Naive thymus-derived CD8-positive, alpha-beta T cell (primary cell): Measurements from ENCODE around the gene ATXN1L. TPM values are rescaled to one million over a fixed set of nuclear protein-coding genes. Genes with fewer than 3 reads are reported as not detected.
A peak's percentile ranks its signal among the peaks of the same experiment; 100 is the strongest.
"Not testable (repeated sequence)": the region's sequence is repeated elsewhere in the genome, so short reads cannot be mapped to it uniquely, and the experiment has no call there.

Experiments
- ATAC-seq, 2 donors: fragments of 150-1000 bp; cut with Tn5 transposase in 1 of 2; sonication (Bioruptor Pico), chemical (Tn5 transposase) in 1 of 2; 1 replicate in 1 of 2; 2 replicates in 1 of 2; pipeline ENCODE4 v1.10.0; 2021; ENCODE audit warnings: mild to moderate bottlenecking in 2 of 2, moderate library complexity in 2 of 2
- POLR2A ChIA-PET: fragments of 350-600 bp; sonication (Branson Sonifier 250); formaldehyde crosslinking; loops from one replicate; lab custom pipeline; 2021; ENCODE audit warnings: antibody characterized with exemption; lab: Charles Lee
- DNase-seq, 10 donors: peaks; one replicate each; pipeline versions ENCODE4 v3.0.0 to v3.0.0-alpha.2; 2020 to 2022
- H3K27ac Mint-ChIP-seq, 10 donors: one replicate each; pipeline ENCODE4 v1.8.0; 2020 to 2022; ENCODE audit warnings: mild to moderate bottlenecking in 10 of 10, mixed read lengths in 10 of 10, moderate library complexity in 4 of 10, inconsistent platforms in 1 of 10
- H3K27me3 Mint-ChIP-seq, 5 donors: one replicate each; pipeline ENCODE4 v1.8.0; 2021 to 2022; ENCODE audit warnings: mixed read lengths in 5 of 5
- H3K36me3 Mint-ChIP-seq, 3 donors: one replicate each; pipeline ENCODE4 v1.8.0; 2020 to 2022; ENCODE audit warnings: mixed read lengths in 3 of 3, mild to moderate bottlenecking in 2 of 3, inconsistent platforms in 1 of 3
- H3K4me1 Mint-ChIP-seq, 4 donors: one replicate each; pipeline ENCODE4 v1.8.0; 2021 to 2022; ENCODE audit warnings: mixed read lengths in 4 of 4
- H3K4me3 Mint-ChIP-seq, 10 donors: one replicate each; pipeline ENCODE4 v1.8.0; 2020 to 2022; ENCODE audit warnings: mild to moderate bottlenecking in 10 of 10, mixed read lengths in 10 of 10, moderate library complexity in 6 of 10, inconsistent platforms in 1 of 10
- H3K9me3 Mint-ChIP-seq, 9 donors: one replicate each; pipeline ENCODE4 v1.8.0; 2020 to 2022; ENCODE audit warnings: mixed read lengths in 9 of 9, mild to moderate bottlenecking in 3 of 9, inconsistent platforms in 1 of 9, moderate library complexity in 1 of 9
- polyA plus RNA-seq, 3 donors: library from polyadenylated mRNA; unstranded; fragments of 300-500 nt; fragmentation: Illumina TruSeq; gene quantifications; one replicate each; pipeline ENCODE4 v1.2.3, GENCODE V29; 2021
- total RNA-seq, 8 experiments: library from RNA in 2 of 8; stranded (reverse) in 2 of 8; gene quantifications; one replicate each; pipeline ENCODE4 v1.2.3 and lab custom pipeline; 2021 to 2026

Gene ATXN1L
- total and polyA plus RNA-seq, 5 experiments from 2014 or later = 4.8 to 35.6 (median 8.5) TPM

- Mint-ChIP-seq H3K4me1 (peaks cover 0 to 3% (median 0%) of the 10 kb centered on the region in 4 donors), H3K36me3 (no peaks in the 10 kb centered on the region), H3K9me3 (no peaks in the 10 kb centered on the region), H3K4me3 (no peak overlapping the region), H3K27ac (no peak overlapping the region), H3K27me3 (no peaks in the 10 kb centered on the region)
- DNase-seq (no peak), ATAC-seq (no peak)
- POLR2A ChIA-PET = no interaction called here
Observed at GRCh38 chr16:71830359-71830758, 15.4 kb upstream of the ATXN1L start.

GRCh38 chr16:71831698-71832097, 14.1 kb upstream of the ATXN1L start:
- H3K36me3 Mint-ChIP-seq, H3K4me1 Mint-ChIP-seq, H3K9me3 Mint-ChIP-seq, POLR2A ChIA-PET, H3K27ac Mint-ChIP-seq, H3K4me3 Mint-ChIP-seq, H3K27me3 Mint-ChIP-seq, DNase-seq, ATAC-seq: not testable (repeated sequence)

- H3K27ac Mint-ChIP-seq, H3K9me3 Mint-ChIP-seq, H3K4me1 Mint-ChIP-seq: not testable (repeated sequence)
Observed at GRCh38 chr16:71832112-71832511, 13.7 kb upstream of the ATXN1L start.

GRCh38 chr16:71834291-71834690, 11.5 kb upstream of the ATXN1L start:
- DNase-seq (no peak), ATAC-seq (no peak)
- H3K36me3 Mint-ChIP-seq = no peaks in the 10 kb centered on the region
- POLR2A ChIA-PET = no interaction called here
- H3K27ac Mint-ChIP-seq = no peak overlapping the region
- no peaks in the 10 kb centered on the region for H3K4me1 Mint-ChIP-seq
- H3K4me3 Mint-ChIP-seq = no peak overlapping the region
- H3K27me3 Mint-ChIP-seq = no peaks in the 10 kb centered on the region
- H3K9me3 Mint-ChIP-seq = no peaks in the 10 kb centered on the region

More at GRCh38 chr16:71832112-71832511, 13.7 kb upstream of the ATXN1L start:
- H3K27me3 Mint-ChIP-seq, H3K36me3 Mint-ChIP-seq, H3K4me3 Mint-ChIP-seq, POLR2A ChIA-PET, ATAC-seq, DNase-seq: not testable (repeated sequence)

GRCh38 chr16:71837150-71837549, 8.6 kb upstream of the ATXN1L start:
- ATAC-seq (no peak), DNase-seq (no peak)
- Mint-ChIP-seq H3K9me3 (no peaks in the 10 kb centered on the region), H3K27ac (no peak overlapping the region), H3K4me3 (no peak overlapping the region), H3K36me3 (no peaks in the 10 kb centered on the region), H3K4me1 (peaks cover 0 to 3% (median 0%) of the 10 kb centered on the region in 4 donors), H3K27me3 (no peaks in the 10 kb centered on the region)
- POLR2A ChIA-PET = no interaction called here

GRCh38 chr16:71840052-71840451, 5.7 kb upstream of the ATXN1L start:
- ATAC-seq = no peak
- peaks cover under 1 to 14% (median 1%) of the 10 kb centered on the region in 4 donors for H3K4me1 Mint-ChIP-seq
- no peaks in the 10 kb centered on the region for H3K27me3 Mint-ChIP-seq
- no peak overlapping the region for H3K4me3 Mint-ChIP-seq
- POLR2A ChIA-PET = no interaction called here
- peak overlapping the region in 1 of 10 donors; percentile 43 for H3K27ac Mint-ChIP-seq
- DNase-seq = no peak
- no peaks in the 10 kb centered on the region for H3K36me3 Mint-ChIP-seq
- no peaks in the 10 kb centered on the region for H3K9me3 Mint-ChIP-seq

- H3K4me1 Mint-ChIP-seq = peaks cover 7 to 43% (median 29%) of the 10 kb centered on the region in 4 donors
- ATAC-seq (no peak), DNase-seq (no peak)
- peak overlapping the region in 4 of 10 donors; percentile 21 to 46 (median 31) for H3K27ac Mint-ChIP-seq
- H3K4me3 Mint-ChIP-seq = peak overlapping the region in 3 of 10 donors; percentile 1 to 28 (median 25)
- H3K9me3 Mint-ChIP-seq = no peaks in the 10 kb centered on the region
- peaks cover 0 to 10% (median 0%) of the 10 kb centered on the region in 3 donors for H3K36me3 Mint-ChIP-seq
- no peaks in the 10 kb centered on the region for H3K27me3 Mint-ChIP-seq
- POLR2A ChIA-PET = interaction anchor here (0.7 to 3.2 kb wide), 3 partner anchors 35 to 52 kb away, joined by 3 to 24 read pairs (median 3); partner anchors contain the start of genes AP1G1 and IST1
Observed at GRCh38 chr16:71843572-71843971, 2.2 kb upstream of the ATXN1L start.

GRCh38 chr16:71846431-71846830, 655 bp downstream of the ATXN1L start:
- no peaks in the 10 kb centered on the region for H3K9me3 Mint-ChIP-seq
- peaks cover 0 to 37% (median 14%) of the 10 kb centered on the region in 3 donors for H3K36me3 Mint-ChIP-seq
- POLR2A ChIA-PET = interaction anchor here (0.6 to 3.9 kb wide), 10 partner anchors 26 to 54 kb away, joined by 3 to 35 read pairs (median 6); partner anchors contain the start of genes AP1G1, IST1 and ZNF821
- H3K27ac Mint-ChIP-seq = peak overlapping the region; percentile 68 to 98 (median 90)
- no peak for ATAC-seq
- H3K27me3 Mint-ChIP-seq = no peaks in the 10 kb centered on the region
- H3K4me3 Mint-ChIP-seq = peak overlapping the region; percentile 83 to 96 (median 92)
- peaks cover 15 to 49% (median 44%) of the 10 kb centered on the region in 4 donors for H3K4me1 Mint-ChIP-seq
- DNase-seq = peak in 4 of 10 donors; percentile 7 to 23 (median 17)

- POLR2A ChIA-PET = interaction anchor here (1.2 to 3.9 kb wide), 3 partner anchors 36 to 49 kb away, joined by 5 to 35 read pairs (median 24); partner anchors contain the start of genes AP1G1, IST1 and ZNF821
- peaks cover 15 to 55% (median 45%) of the 10 kb centered on the region in 4 donors for H3K4me1 Mint-ChIP-seq
- peaks cover 0 to 44% (median 15%) of the 10 kb centered on the region in 3 donors for H3K36me3 Mint-ChIP-seq
- peak overlapping the region; percentile 68 to 98 (median 90) for H3K27ac Mint-ChIP-seq
- H3K9me3 Mint-ChIP-seq = no peaks in the 10 kb centered on the region
- no peak for ATAC-seq
- H3K27me3 Mint-ChIP-seq = no peaks in the 10 kb centered on the region
- no peak for DNase-seq
- H3K4me3 Mint-ChIP-seq = peak overlapping the region; percentile 83 to 96 (median 92)
Observed at GRCh38 chr16:71847096-71847495, 1.3 kb downstream of the ATXN1L start.

GRCh38 chr16:71848622-71849021, 2.8 kb downstream of the ATXN1L start:
- Mint-ChIP-seq H3K27me3 (no peaks in the 10 kb centered on the region), H3K36me3 (peaks cover 0 to 58% (median 15%) of the 10 kb centered on the region in 3 donors), H3K4me1 (peaks cover 17 to 70% (median 55%) of the 10 kb centered on the region in 4 donors), H3K27ac (peak overlapping the region in 2 of 10 donors; percentile 67 to 80), H3K4me3 (peak overlapping the region in 1 of 10 donors; percentile 52), H3K9me3 (no peaks in the 10 kb centered on the region)
- ATAC-seq (no peak), DNase-seq (no peak)
- POLR2A ChIA-PET = interaction anchor here (1.0 kb wide), 1 partner anchor 34 kb away, joined by 9 read pairs; no protein-coding TSS in a partner anchor

- H3K27me3 Mint-ChIP-seq = no peaks in the 10 kb centered on the region
- no peak overlapping the region for H3K4me3 Mint-ChIP-seq
Observed at GRCh38 chr16:71851746-71852145, 6.0 kb downstream of the ATXN1L start.

GRCh38 chr16:71852158-71852557, 6.4 kb downstream of the ATXN1L start:
- H3K27ac Mint-ChIP-seq = peak overlapping the region in 5 of 10 donors; percentile 19 to 50 (median 43)
- POLR2A ChIA-PET = interaction anchor here (1.1 kb wide), 1 partner anchor 31 kb away, joined by 3 read pairs; no protein-coding TSS in a partner anchor
- no peaks in the 10 kb centered on the region for H3K27me3 Mint-ChIP-seq
- DNase-seq (no peak), ATAC-seq (no peak)
- peak overlapping the region in 1 of 10 donors; percentile 20 for H3K4me3 Mint-ChIP-seq
- peaks cover 0 to 75% (median 18%) of the 10 kb centered on the region in 3 donors for H3K36me3 Mint-ChIP-seq
- no peaks in the 10 kb centered on the region for H3K9me3 Mint-ChIP-seq
- peaks cover 31 to 88% (median 71%) of the 10 kb centered on the region in 4 donors for H3K4me1 Mint-ChIP-seq

More at GRCh38 chr16:71851746-71852145, 6.0 kb downstream of the ATXN1L start:
- POLR2A ChIA-PET = interaction anchor here (1.1 kb wide), 1 partner anchor 31 kb away, joined by 3 read pairs; no protein-coding TSS in a partner anchor
- H3K4me1 Mint-ChIP-seq = peaks cover 35 to 90% (median 71%) of the 10 kb centered on the region in 4 donors
- no peaks in the 10 kb centered on the region for H3K9me3 Mint-ChIP-seq
- ATAC-seq (no peak), DNase-seq (no peak)
- peak overlapping the region in 4 of 10 donors; percentile 19 to 44 (median 43) for H3K27ac Mint-ChIP-seq
- H3K36me3 Mint-ChIP-seq = peaks cover 0 to 75% (median 18%) of the 10 kb centered on the region in 3 donors

- Mint-ChIP-seq H3K9me3 (no peaks in the 10 kb centered on the region), H3K4me3 (peak overlapping the region in 1 of 10 donors; percentile 20), H3K36me3 (peaks cover 0 to 75% (median 18%) of the 10 kb centered on the region in 3 donors), H3K4me1 (peaks cover 31 to 84% (median 69%) of the 10 kb centered on the region in 4 donors), H3K27me3 (no peaks in the 10 kb centered on the region), H3K27ac (peak overlapping the region in 4 of 10 donors; percentile 15 to 50 (median 38))
- DNase-seq (no peak), ATAC-seq (no peak)
- POLR2A ChIA-PET = no interaction called here
Observed at GRCh38 chr16:71852561-71852960, 6.8 kb downstream of the ATXN1L start.
